OCI-LY7 (cell line): ENCODE measurements around the gene DOK7.

Experiments
- CTCF ChIP-seq: fragments of 200-600 bp; sonication (generic); conservative IDR thresholded peaks from 2 replicates; pipeline ENCODE4 v1.5.1; 2014; ENCODE audit warnings: mild to moderate bottlenecking, antibody characterized with exemption, low read length, moderate library complexity, mixed read lengths
- EZH2phosphoT487 ChIP-seq: fragments of 200-600 bp; sonication (generic); IDR thresholded peaks from 2 replicates; pipeline ENCODE4 v1.6.1; 2018; ENCODE audit warnings: low read depth, borderline replicate concordance, mild to moderate bottlenecking, mixed run types, antibody characterized with exemption, low read length, moderate library complexity, mixed read lengths

GRCh38 chr4:3523628-3524221 lies 60.6 kb downstream of the DOK7 start:
- no peak for TF ChIP-seq CTCF
- TF ChIP-seq EZH2phosphoT487, result no peak
